Chondrocyte (in vitro differentiated cells): ENCODE data around the gene KCNK3. TPM values are rescaled to one million over a fixed set of nuclear protein-coding genes. Genes with fewer than 3 reads are reported as not detected.

ENCODE experiments used
- DNase-seq: peaks from one replicate; pipeline ENCODE4 v3.0.0; 2021; ENCODE audit warnings: mixed read lengths, low spot score
- H3K27ac Mint-ChIP-seq: one replicate; pipeline ENCODE4 v1.8.0; 2021; ENCODE audit warnings: mild to moderate bottlenecking, moderate library complexity, mixed read lengths; ENCODE audit not compliant: unreplicated experiment
- H3K27me3 Mint-ChIP-seq: 2 replicates; pipeline ENCODE4 v1.8.0; 2021; ENCODE audit warnings: low read depth, mixed read lengths
- H3K36me3 Mint-ChIP-seq: 2 replicates; pipeline ENCODE4 v1.8.0; 2021; ENCODE audit warnings: low read depth, mixed read lengths
- H3K4me1 Mint-ChIP-seq: 2 replicates; pipeline ENCODE4 v1.8.0; 2021; ENCODE audit warnings: low read depth, mild to moderate bottlenecking, mixed read lengths
- H3K4me3 Mint-ChIP-seq: one replicate; pipeline ENCODE4 v1.8.0; 2021; ENCODE audit warnings: mild to moderate bottlenecking, moderate library complexity, mixed read lengths; ENCODE audit not compliant: unreplicated experiment
- H3K9me3 Mint-ChIP-seq: 2 replicates; pipeline ENCODE4 v1.8.0; 2021; ENCODE audit warnings: low read depth, mixed read lengths
- total RNA-seq: library from RNA; stranded (reverse); gene quantifications from 3 replicates; pipeline ENCODE4 v1.2.1, GENCODE V29; 2021
- TF ChIP-seq, protein P1 (sequence below): fragments of 200-600 bp; sonication (generic); IDR thresholded peaks from 2 replicates; pipeline ENCODE4 v1.5.0; 2021; ENCODE audit warnings: antibody characterized with exemption, mild to moderate bottlenecking, moderate library complexity

The KCNK3 gene
- total RNA-seq, 1 donor from 2014 or later = 2.9 TPM

DNA sequence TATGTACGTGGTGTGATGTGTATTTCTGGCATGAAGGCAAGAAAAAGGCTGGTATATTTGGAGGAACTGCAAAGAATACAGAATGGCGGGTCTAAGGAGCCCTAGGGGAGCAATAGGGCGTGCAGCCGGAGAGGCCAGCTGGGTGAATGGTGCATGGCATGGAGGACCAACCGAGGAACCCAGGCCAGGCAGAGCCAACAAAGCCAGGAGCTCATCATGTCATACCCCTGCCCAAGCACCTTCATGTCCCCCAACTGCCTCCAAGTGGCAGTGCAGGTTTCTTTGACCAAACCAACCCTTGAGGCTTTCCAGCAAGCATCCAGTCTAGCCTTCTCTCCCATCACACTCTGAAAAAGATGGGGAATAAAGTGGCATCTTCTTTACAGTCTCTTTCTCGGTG, 8.9 kb upstream of the KCNK3 start:
- H3K4me3 Mint-ChIP-seq = no peak overlapping the region
- H3K36me3 Mint-ChIP-seq = no peaks in the 10 kb centered on the region
- peak; percentile 52 for DNase-seq
- H3K27me3 Mint-ChIP-seq = peaks cover 54% of the 10 kb centered on the region
- TF ChIP-seq, protein P1, sequence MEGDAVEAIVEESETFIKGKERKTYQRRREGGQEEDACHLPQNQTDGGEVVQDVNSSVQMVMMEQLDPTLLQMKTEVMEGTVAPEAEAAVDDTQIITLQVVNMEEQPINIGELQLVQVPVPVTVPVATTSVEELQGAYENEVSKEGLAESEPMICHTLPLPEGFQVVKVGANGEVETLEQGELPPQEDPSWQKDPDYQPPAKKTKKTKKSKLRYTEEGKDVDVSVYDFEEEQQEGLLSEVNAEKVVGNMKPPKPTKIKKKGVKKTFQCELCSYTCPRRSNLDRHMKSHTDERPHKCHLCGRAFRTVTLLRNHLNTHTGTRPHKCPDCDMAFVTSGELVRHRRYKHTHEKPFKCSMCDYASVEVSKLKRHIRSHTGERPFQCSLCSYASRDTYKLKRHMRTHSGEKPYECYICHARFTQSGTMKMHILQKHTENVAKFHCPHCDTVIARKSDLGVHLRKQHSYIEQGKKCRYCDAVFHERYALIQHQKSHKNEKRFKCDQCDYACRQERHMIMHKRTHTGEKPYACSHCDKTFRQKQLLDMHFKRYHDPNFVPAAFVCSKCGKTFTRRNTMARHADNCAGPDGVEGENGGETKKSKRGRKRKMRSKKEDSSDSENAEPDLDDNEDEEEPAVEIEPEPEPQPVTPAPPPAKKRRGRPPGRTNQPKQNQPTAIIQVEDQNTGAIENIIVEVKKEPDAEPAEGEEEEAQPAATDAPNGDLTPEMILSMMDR = no peak
- H3K4me1 Mint-ChIP-seq = peaks cover 10% of the 10 kb centered on the region
- H3K9me3 Mint-ChIP-seq = no peaks in the 10 kb centered on the region
- H3K27ac Mint-ChIP-seq = no peak overlapping the region

GRCh38 chr2:26685341-26685740, 7.2 kb upstream of the KCNK3 start:
- Mint-ChIP-seq H3K4me3 (no peak overlapping the region), H3K9me3 (no peaks in the 10 kb centered on the region), H3K36me3 (no peaks in the 10 kb centered on the region), H3K4me1 (peaks cover 10% of the 10 kb centered on the region), H3K27ac (no peak overlapping the region), H3K27me3 (peaks cover 57% of the 10 kb centered on the region)
- peak; percentile 19 for DNase-seq
- TF ChIP-seq, protein P1 = no peak

DNA sequence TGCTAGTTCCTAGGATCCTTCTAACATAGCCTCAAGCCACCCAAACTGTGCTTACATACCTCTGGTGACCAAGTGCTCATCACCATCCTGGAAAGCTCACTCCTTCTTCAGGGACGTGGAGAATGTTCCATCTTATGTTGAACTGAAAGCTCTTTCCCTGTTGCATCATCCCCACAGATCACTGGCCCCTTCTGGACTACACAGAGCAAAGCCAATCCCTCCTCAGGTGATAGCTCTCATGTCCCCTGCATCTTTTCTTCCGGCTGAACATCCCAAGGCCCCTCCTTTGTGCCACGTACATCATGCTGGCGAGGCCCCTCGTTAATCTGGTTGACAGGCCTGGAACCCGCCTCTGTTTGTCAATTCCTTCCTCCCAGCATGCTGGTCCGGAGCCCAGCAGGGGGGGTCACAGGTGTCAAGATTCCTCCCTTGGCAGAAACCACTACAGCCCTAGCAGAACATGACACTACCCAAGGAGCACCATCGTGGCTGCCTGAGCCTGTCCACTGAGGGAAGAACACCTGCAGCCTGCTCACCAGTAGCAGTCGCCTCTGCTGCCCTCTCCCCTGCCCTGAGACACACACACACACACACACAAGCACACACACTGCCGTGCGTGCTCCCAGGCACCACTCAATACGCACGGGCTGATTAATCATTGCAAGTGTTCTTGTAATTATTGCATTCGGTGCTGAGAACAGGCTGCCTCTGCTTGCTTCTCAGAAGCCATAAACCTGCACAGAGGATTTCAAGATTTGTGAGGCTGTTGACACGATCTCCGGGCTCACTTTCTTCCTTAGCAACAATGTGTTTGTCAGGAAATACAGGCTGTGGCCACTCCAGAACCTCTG, 6.3 kb upstream of the KCNK3 start:
- TF ChIP-seq, protein P1 = no peak
- Mint-ChIP-seq H3K4me3 (no peak overlapping the region), H3K9me3 (no peaks in the 10 kb centered on the region), H3K36me3 (no peaks in the 10 kb centered on the region), H3K27ac (no peak overlapping the region), H3K4me1 (peaks cover 12% of the 10 kb centered on the region), H3K27me3 (peaks cover 57% of the 10 kb centered on the region)
- DNase-seq = peak; percentile 62

DNA sequence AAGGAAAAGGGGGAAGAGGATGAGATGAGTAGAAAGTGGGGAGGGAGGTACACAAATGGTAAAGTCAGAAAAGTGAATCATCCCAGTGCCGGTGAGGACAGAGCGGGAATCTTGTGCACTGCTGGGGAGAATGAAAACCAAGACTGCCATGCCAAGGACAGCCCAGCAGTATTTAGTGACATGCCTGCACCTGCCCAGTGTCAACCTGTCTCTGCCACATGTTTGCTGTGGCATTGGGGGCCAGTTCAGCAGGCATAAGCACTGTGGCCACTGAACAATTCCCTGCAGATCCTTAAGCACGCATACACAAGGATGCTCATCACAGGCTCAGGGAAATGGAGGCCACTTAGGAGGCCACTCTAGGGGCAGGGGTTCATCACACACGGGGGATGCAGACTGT, 5.2 kb upstream of the KCNK3 start:
- Mint-ChIP-seq H3K4me3 (no peak overlapping the region), H3K27ac (no peak overlapping the region), H3K9me3 (no peaks in the 10 kb centered on the region), H3K27me3 (peaks cover 55% of the 10 kb centered on the region), H3K36me3 (no peaks in the 10 kb centered on the region), H3K4me1 (peaks cover 15% of the 10 kb centered on the region)
- no peak for DNase-seq
- TF ChIP-seq, protein P1 = no peak

DNA sequence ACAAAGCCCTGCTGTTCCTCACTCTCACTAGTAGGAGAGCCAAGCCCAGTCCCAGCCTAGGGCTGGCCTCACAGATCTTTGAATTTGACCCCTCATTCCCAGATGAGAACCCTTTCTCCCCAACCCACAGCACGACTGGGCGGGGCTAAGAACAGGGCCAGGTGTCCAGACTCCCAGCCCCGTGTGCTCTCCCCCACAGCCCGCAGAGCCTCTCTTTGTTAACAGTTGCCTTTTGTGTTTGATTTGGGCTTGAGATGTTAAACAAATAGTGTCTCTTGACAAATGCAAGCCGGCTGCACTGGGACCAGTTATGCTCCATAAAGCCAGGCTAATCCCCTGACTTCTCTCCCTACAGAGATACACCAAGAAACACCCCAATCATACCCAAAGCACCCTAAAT, 4.7 kb upstream of the KCNK3 start:
- peaks cover 11% of the 10 kb centered on the region for H3K4me1 Mint-ChIP-seq
- no peak overlapping the region for H3K4me3 Mint-ChIP-seq
- H3K36me3 Mint-ChIP-seq = no peaks in the 10 kb centered on the region
- H3K9me3 Mint-ChIP-seq = no peaks in the 10 kb centered on the region
- TF ChIP-seq, protein P1 = no peak
- H3K27ac Mint-ChIP-seq = no peak overlapping the region
- no peak for DNase-seq
- H3K27me3 Mint-ChIP-seq = peaks cover 50% of the 10 kb centered on the region
